Keratinocyte (primary cell): ENCODE data around the gene DDA1. TPM values are rescaled to one million over a fixed set of nuclear protein-coding genes. Genes with fewer than 3 reads are reported as not detected.

Experiments
- DNase-seq: peaks from one replicate; pipeline ENCODE4 v3.0.0-alpha.2; 2011; ENCODE audit warnings: low read depth, missing footprints, low spot score
- FAIRE-seq: peaks from 2 replicates; lab custom pipeline; 2011; peaks lifted over from hg19 to GRCh38; lab: Jason Lieb, UNC
- H2AFZ ChIP-seq: 2 replicates; pipeline ENCODE4 v1.6.0; 2012; ENCODE audit warnings: low read length, control low read depth, inconsistent platforms; ENCODE audit not compliant: control insufficient read depth
- H3K27ac ChIP-seq: 2 replicates; pipeline ENCODE4 v1.5.1; 2011; ENCODE audit warnings: low read length; ENCODE audit not compliant: control insufficient read depth, insufficient read depth
- H3K27me3 ChIP-seq: 3 replicates; pipeline ENCODE4 v1.6.0; 2011; ENCODE audit warnings: low read length; ENCODE audit not compliant: control insufficient read depth, insufficient read depth; ENCODE audit errors: extremely low read depth
- H3K36me3 ChIP-seq, 2 experiments: 2 replicates in 1 of 2; 3 replicates in 1 of 2; pipeline ENCODE4 v1.5.1; 2011; ENCODE audit warnings: low read length in 2 of 2, mild to moderate bottlenecking in 1 of 2; ENCODE audit not compliant: control insufficient read depth in 2 of 2, insufficient read depth in 2 of 2; ENCODE audit errors: extremely low read depth in 1 of 2
- H3K4me1 ChIP-seq: 3 replicates; pipeline ENCODE4 v1.5.1; 2011; ENCODE audit warnings: low read length; ENCODE audit not compliant: control insufficient read depth, insufficient read depth; ENCODE audit errors: extremely low read depth
- H3K4me2 ChIP-seq: 3 replicates; pipeline ENCODE4 v1.6.0; 2011; ENCODE audit warnings: low read depth, low read length; ENCODE audit not compliant: control insufficient read depth, insufficient read depth; ENCODE audit errors: extremely low read depth
- H3K4me3 ChIP-seq, 3 experiments: fragments of 200-600 bp in 1 of 3; sonication (generic) in 1 of 3; 2 replicates in 2 of 3; 3 replicates in 1 of 3; pipeline ENCODE4 v1.5.1; 2011 to 2016; ENCODE audit warnings: low read length in 3 of 3, mild to moderate bottlenecking in 3 of 3, control low read depth in 2 of 3, inconsistent platforms in 1 of 3, low read depth in 1 of 3, mixed read lengths in 1 of 3, mixed run types in 1 of 3, moderate library complexity in 1 of 3; ENCODE audit not compliant: control insufficient read depth in 2 of 3, insufficient read depth in 2 of 3; ENCODE audit errors: extremely low read depth in 1 of 3
- H3K79me2 ChIP-seq: 2 replicates; pipeline ENCODE4 v1.6.0; 2012; ENCODE audit warnings: low read length; ENCODE audit not compliant: control insufficient read depth, insufficient read depth
- H3K9ac ChIP-seq: 3 replicates; pipeline ENCODE4 v1.6.0; 2011; ENCODE audit warnings: low read length; ENCODE audit not compliant: control insufficient read depth, insufficient read depth; ENCODE audit errors: extremely low read depth
- H3K9me1 ChIP-seq: 3 replicates; pipeline ENCODE4 v1.6.0; 2011; ENCODE audit warnings: low read length; ENCODE audit not compliant: control insufficient read depth, insufficient read depth; ENCODE audit errors: extremely low read depth
- H3K9me3 ChIP-seq: 2 replicates; pipeline ENCODE4 v1.5.1; 2012; ENCODE audit warnings: low read depth, low read length; ENCODE audit not compliant: control insufficient read depth
- H4K20me1 ChIP-seq: 3 replicates; pipeline ENCODE4 v1.6.0; 2011; ENCODE audit warnings: low read length; ENCODE audit not compliant: control insufficient read depth, insufficient read depth; ENCODE audit errors: extremely low read depth
- EZH2 ChIP-seq: IDR thresholded peaks from one replicate; pipeline ENCODE4 v1.6.1; 2012; ENCODE audit warnings: inconsistent platforms, mild to moderate bottlenecking, low read length, moderate library complexity
- dilution Hi-C: fragments of 300-500 bp; cut with MboI; formaldehyde crosslinking; loops from one replicate; pipeline ENCODE4 v1.7.0; 2020; ENCODE audit warnings: low sequenced_read_pairs; ENCODE audit not compliant: extremely low pct_ligation_motif_present
- polyA plus RNA-seq, 5 experiments: library from polyadenylated mRNA; depleted of rRNA in 3 of 5; stranded (reverse) in 3 of 5; stranded (forward) in 1 of 5; unstranded in 1 of 5; fragments of >200 nt; gene quantifications; 1 replicate in 1 of 5; 2 replicates in 3 of 5; 3 replicates in 1 of 5; pipeline versions ENCODE4 v1.2.1 to v1.2.3, GENCODE V29; 2011 to 2012; ENCODE audit warnings: missing spikeins in 2 of 5, low read depth in 1 of 5, low replicate concordance in 1 of 5
- TF ChIP-seq, protein P1 (sequence below), 3 experiments: IDR thresholded peaks in 1 of 3; conservative IDR thresholded peaks in 1 of 3; optimal IDR thresholded peaks in 1 of 3; 2 replicates in 2 of 3; 3 replicates in 1 of 3; pipeline versions ENCODE3 to v1.5.1; 2011; ENCODE audit warnings: low read length in 3 of 3, mild to moderate bottlenecking in 3 of 3, moderate library complexity in 2 of 3, control low read depth in 1 of 3, inconsistent platforms in 1 of 3; ENCODE audit not compliant: insufficient read depth in 2 of 3; ENCODE audit errors: extremely low read depth in 1 of 3

Gene DDA1
- polyA plus RNA-seq, 1 donor (not counting 4 experiments of a cell fraction or from before 2014, with no cell fraction given), result 59.4 TPM

DNA sequence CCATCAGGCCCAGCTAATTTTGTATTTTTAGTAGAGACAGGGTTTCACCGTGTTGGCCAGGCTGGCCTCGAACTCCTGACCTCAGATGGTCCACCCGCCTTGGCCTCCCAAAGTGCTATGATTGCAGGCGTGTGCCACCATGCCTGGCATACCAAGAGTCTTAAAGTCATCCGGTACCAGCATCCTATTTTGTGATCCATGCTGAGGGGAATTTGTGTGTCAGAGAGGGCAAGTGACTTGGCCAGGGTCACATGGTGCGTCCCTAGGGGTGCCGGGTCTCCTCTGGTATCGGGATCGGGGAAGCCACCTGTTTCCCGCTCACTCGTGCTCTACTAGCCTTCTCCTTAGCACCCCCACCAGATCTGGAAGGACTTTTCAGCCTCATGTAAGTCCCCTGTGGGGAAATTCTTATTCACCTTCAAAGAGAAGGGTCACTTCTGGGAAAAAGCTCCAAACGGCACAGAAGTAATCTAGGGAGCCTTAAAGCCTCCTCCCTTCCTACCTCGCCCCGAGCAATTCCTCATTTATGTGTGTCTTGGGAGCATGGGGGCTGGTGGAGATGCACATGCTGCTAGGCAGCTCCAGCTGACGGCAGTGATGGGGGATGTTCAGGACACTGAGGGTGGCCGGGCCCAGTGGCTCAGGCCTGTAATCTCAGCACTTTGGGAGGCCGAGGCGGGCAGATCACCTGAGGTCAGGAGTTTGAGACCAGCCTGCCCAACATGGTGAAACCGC is 33.8 kb upstream of the DDA1 start:
- Histone ChIP-seq H3K9ac (no peak overlapping the region), H3K79me2 (no peaks in the 10 kb centered on the region), H3K27me3 (no peaks in the 10 kb centered on the region), H2AFZ (no peak overlapping the region), H3K4me1 (no peaks in the 10 kb centered on the region), H3K4me2 (no peak overlapping the region), H3K36me3 (peaks cover 26 to 38% of the 10 kb centered on the region in 2 experiments), H3K9me3 (no peaks in the 10 kb centered on the region), H3K4me3 (no peak overlapping the region), H3K9me1 (no peaks in the 10 kb centered on the region), H4K20me1 (no peaks in the 10 kb centered on the region), H3K27ac (no peak overlapping the region)
- FAIRE-seq (no peak), DNase-seq (no peak)
- dilution Hi-C loops, result no loop called here
- TF ChIP-seq EZH2, result no peak
- TF ChIP-seq, protein P1, sequence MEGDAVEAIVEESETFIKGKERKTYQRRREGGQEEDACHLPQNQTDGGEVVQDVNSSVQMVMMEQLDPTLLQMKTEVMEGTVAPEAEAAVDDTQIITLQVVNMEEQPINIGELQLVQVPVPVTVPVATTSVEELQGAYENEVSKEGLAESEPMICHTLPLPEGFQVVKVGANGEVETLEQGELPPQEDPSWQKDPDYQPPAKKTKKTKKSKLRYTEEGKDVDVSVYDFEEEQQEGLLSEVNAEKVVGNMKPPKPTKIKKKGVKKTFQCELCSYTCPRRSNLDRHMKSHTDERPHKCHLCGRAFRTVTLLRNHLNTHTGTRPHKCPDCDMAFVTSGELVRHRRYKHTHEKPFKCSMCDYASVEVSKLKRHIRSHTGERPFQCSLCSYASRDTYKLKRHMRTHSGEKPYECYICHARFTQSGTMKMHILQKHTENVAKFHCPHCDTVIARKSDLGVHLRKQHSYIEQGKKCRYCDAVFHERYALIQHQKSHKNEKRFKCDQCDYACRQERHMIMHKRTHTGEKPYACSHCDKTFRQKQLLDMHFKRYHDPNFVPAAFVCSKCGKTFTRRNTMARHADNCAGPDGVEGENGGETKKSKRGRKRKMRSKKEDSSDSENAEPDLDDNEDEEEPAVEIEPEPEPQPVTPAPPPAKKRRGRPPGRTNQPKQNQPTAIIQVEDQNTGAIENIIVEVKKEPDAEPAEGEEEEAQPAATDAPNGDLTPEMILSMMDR (optimal IDR thresholded peaks at IDR 0.05 in 1 of 3, IDR thresholded peaks at IDR 0.05 in 1 of 3, conservative IDR thresholded peaks at IDR 0.05 in 1 of 3; ENCODE audit: extremely low read depth in 1 of 3, insufficient read depth in 2 of 3, low read length in 3 of 3), result no peak

- H4K20me1 ChIP-seq, result no peaks in the 10 kb centered on the region
- H2AFZ ChIP-seq, result no peak overlapping the region
- no peaks in the 10 kb centered on the region for H3K27me3 ChIP-seq
- no peaks in the 10 kb centered on the region for H3K9me1 ChIP-seq
- peaks cover 6% of the 10 kb centered on the region for H3K4me1 ChIP-seq
- no peaks in the 10 kb centered on the region for H3K9me3 ChIP-seq
- peaks cover 13 to 21% of the 10 kb centered on the region in 2 experiments for H3K36me3 ChIP-seq
- H3K9ac ChIP-seq, result no peak overlapping the region
- FAIRE-seq, result no peak
- TF ChIP-seq, protein P1 (optimal IDR thresholded peaks at IDR 0.05 in 1 of 3, IDR thresholded peaks at IDR 0.05 in 1 of 3, conservative IDR thresholded peaks at IDR 0.05 in 1 of 3; ENCODE audit: extremely low read depth in 1 of 3, insufficient read depth in 2 of 3, low read length in 3 of 3), result no peak
- no peak for TF ChIP-seq EZH2
- H3K4me3 ChIP-seq, result no peak overlapping the region
- no peaks in the 10 kb centered on the region for H3K79me2 ChIP-seq
- DNase-seq, result no peak
- no peak overlapping the region for H3K27ac ChIP-seq
- dilution Hi-C loops, result no loop called here
- H3K4me2 ChIP-seq, result no peak overlapping the region
These were observed 29.9 kb upstream of the DDA1 start for GRCh38 chr19:17279436-17279835.
